Gastrocnemius medialis (tissue), 4 donors: ENCODE measurements around the gene KRTAP12-4.

Experiments used
- POLR2A ChIP-seq, 2 donors: fragments of 450-650 bp; IDR thresholded peaks; one replicate each; pipeline ENCODE4 v1.6.1; 2017; ENCODE audit warnings: antibody characterized with exemption in 2 of 2, mild to moderate bottlenecking in 2 of 2, moderate library complexity in 2 of 2
- TF ChIP-seq, protein P1 (sequence below), 5 experiments: fragments of 450-650 bp in 3 of 5; fragments of 200-600 bp in 2 of 5; sonication (generic) in 2 of 5; IDR thresholded peaks in 4 of 5; conservative IDR thresholded peaks in 1 of 5; 1 replicate in 4 of 5; 2 replicates in 1 of 5; pipeline ENCODE4 v1.5.1; 2016 to 2019; ENCODE audit warnings: antibody characterized with exemption in 5 of 5, mild to moderate bottlenecking in 3 of 5, moderate library complexity in 3 of 5

GRCh38 chr21:44692798-44693512 lies 38.5 kb upstream of the KRTAP12-4 start:
- TF ChIP-seq, protein P1, sequence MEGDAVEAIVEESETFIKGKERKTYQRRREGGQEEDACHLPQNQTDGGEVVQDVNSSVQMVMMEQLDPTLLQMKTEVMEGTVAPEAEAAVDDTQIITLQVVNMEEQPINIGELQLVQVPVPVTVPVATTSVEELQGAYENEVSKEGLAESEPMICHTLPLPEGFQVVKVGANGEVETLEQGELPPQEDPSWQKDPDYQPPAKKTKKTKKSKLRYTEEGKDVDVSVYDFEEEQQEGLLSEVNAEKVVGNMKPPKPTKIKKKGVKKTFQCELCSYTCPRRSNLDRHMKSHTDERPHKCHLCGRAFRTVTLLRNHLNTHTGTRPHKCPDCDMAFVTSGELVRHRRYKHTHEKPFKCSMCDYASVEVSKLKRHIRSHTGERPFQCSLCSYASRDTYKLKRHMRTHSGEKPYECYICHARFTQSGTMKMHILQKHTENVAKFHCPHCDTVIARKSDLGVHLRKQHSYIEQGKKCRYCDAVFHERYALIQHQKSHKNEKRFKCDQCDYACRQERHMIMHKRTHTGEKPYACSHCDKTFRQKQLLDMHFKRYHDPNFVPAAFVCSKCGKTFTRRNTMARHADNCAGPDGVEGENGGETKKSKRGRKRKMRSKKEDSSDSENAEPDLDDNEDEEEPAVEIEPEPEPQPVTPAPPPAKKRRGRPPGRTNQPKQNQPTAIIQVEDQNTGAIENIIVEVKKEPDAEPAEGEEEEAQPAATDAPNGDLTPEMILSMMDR (IDR thresholded peaks at IDR 0.05 in 4 of 5, conservative IDR thresholded peaks at IDR 0.05 in 1 of 5): no peak
- no peak for TF ChIP-seq POLR2A (IDR thresholded peaks at IDR 0.05)
